HG02870 (cell line): ENCODE data around the gene GJD2.

ENCODE experiments used
- ATAC-seq: cut with Tn5 transposase; IDR thresholded peaks from one replicate; pipeline ENCODE4 v1.9.1; 2021; ENCODE audit warnings: mild to moderate bottlenecking, moderate library complexity; ENCODE audit not compliant: unreplicated experiment

The GJD2 gene

GRCh38 chr15:34773917-34774316 lies 19.1 kb upstream of the GJD2 start:
- ATAC-seq = no peak

- no peak for ATAC-seq
Observed at GRCh38 chr15:34773013-34773412, 18.2 kb upstream of the GJD2 start.

DNA sequence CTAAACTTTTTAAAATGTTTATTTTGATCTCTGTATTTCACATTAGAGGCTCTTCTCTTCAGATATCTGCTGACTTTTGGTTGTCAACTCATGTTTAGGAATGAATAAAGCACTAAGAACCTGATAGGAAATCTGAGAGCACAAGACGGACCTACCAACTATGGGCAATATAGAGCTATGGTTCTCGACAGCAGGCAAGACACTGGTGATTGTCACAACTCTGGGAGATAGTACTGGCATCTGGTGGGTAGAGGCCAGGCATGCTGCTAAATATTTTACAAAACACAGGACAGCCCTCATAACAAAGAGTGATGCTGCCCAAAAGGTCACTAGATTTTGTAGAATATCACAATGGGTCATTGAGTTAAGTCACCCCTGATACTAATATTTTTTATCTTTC lies 17.5 kb upstream of the GJD2 start:
- ATAC-seq = no peak

DNA sequence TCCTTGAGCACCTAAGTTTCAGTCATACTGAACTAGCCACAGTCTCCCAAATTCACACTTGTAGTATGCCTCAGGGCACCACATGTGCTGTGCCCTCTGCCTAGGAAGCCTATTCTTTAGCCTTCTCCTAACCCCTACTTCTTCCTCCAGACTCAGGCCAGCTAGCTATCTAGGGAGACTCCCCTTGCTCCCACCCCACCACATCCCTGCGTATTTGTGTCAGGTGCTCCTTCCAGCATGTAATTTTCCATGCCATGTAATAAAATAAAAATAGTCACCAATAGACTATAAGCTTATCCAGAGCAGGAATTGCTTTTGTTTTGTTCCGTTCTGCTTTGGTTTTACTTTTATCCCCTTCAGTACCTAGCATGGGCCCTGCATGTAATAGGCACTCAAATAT lies 14.9 kb upstream of the GJD2 start:
- no peak for ATAC-seq

GRCh38 chr15:34768530-34768929 lies 13.7 kb upstream of the GJD2 start:
- ATAC-seq = no peak

GRCh38 chr15:34765741-34766140 lies 10.9 kb upstream of the GJD2 start:
- ATAC-seq = no peak

GRCh38 chr15:34760909-34761308 lies 6.1 kb upstream of the GJD2 start:
- no peak for ATAC-seq

DNA sequence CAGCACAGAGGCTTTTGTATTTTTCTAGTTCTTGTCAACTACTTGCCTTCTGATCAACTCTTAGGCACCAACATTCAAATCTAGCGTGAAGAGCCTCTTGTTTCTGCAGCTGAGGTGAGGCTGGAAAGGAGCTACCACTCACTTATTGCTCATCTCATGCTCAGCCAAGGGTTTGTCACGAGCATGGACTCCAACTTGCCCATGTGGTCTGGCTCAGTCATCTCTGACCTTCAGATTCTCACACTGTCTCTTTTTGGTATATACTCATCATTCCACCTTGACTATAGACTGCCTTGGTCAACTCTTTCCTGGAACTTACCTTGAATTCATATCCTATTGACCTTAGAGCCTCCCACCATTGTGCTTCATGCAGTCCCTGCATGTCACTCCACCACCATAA lies 5.2 kb upstream of the GJD2 start:
- ATAC-seq = no peak

- ATAC-seq = no peak
Observed at GRCh38 chr15:34759347-34759746, 4.5 kb upstream of the GJD2 start.

GRCh38 chr15:34757262-34757661 lies 2.5 kb upstream of the GJD2 start:
- ATAC-seq = no peak

- no peak for ATAC-seq
Observed at GRCh38 chr15:34755419-34755773, 598 bp upstream of the GJD2 start.

- no peak for ATAC-seq
Observed at GRCh38 chr15:34754171-34754601, 612 bp downstream of the GJD2 start.

GRCh38 chr15:34753236-34753894 lies 1.4 kb downstream of the GJD2 start:
- no peak for ATAC-seq

DNA sequence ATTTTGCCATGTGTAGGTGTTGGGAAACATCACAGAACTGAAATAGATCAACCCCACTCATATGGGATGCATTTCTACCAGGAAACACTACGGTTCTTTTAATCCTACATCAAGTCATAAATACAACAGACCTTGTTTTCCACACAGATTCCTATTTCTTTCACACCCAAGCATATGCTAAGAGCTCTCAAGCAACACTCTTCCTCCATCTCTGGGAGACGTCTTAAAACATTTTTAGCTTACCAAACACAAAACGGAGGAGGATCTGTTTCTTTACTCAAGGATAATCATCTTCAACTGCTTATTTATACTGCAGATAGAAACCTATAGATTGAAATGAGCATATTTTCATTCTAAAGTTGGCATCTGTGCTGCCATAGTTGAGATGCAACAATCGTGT lies 5.1 kb downstream of the GJD2 start:
- ATAC-seq = no peak

GRCh38 chr15:34739346-34739745 lies 15.5 kb downstream of the GJD2 start:
- ATAC-seq = no peak

- ATAC-seq = no peak
Observed at GRCh38 chr15:34738002-34738401, 16.8 kb downstream of the GJD2 start.

DNA sequence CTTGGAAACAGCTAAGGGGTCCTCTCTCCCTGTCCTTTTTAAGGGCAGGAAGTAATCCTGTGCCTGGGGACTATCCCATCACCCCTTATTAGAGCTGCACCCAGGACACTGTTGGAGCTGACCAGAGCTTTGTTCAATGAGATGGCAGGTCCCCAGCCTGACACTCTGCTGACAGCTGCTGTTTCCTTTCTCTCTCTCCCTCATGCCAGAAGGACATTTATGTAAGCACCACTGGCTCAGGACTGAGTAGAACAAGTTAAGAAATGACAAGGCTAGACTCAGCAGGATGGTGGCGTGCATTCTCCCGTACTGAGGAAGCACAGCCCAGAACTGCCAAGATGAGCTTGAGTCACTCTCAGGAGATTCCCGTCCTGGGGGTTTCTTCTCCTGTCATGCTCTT lies 17.3 kb downstream of the GJD2 start:
- ATAC-seq = no peak

GRCh38 chr15:34734303-34734702 lies 20.5 kb downstream of the GJD2 start:
- ATAC-seq = no peak

DNA sequence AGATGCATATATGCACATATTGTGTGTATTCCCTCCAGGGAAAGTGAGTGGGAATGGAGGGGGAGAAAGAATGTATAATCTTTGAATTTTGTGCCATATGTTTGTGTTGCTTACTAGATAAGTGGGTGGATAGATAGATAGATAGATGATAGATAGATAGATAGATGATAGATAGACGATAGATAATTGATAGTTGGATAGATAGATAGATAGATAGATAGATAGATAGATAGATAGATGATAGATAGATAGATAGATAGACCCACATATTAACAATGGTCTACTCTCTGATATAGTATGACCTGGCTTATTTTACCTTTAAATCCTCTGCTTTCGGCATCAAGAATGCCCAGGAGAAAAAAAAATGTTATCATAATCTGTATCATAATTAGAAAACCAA lies 21.2 kb downstream of the GJD2 start:
- no peak for ATAC-seq

DNA sequence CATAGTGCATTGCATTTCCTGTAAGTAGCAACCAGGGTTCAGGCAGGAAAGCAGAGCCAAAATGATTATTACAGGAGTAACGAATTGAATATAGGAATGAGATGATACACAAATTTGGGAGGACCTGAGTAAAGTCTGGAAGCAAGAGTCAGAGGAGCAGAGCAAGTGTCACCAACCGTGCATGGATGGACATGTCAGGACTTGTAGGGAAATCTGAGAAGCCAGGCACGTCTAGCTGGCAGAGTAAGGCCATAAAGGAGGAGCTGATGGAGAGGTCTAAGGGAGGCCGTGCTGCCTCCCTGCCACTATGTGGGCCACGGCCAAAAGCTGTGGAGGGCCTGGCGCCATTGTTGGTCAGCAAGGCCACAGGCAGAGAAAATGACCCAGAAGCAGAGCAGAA lies 22.4 kb downstream of the GJD2 start:
- ATAC-seq = no peak

DNA sequence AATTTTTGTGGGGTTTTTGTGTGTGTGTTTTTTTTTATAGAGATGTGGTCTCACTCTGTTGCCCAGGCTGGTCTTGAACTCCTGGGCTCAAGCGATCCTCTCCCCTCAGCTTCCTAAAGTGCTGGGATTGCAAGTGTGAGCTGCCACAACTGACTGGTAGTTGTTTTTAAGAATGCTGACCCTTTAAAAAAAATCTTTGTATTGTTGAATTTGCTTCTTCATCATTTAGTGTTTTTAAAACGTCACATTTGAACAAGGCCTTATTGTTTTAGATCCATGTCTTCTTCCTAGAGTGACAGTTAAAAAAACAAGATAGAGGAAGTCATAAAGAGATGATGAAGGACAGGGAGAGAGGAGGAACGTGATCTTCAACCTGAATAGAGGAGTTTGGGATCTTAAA lies 24.1 kb downstream of the GJD2 start:
- no peak for ATAC-seq

- ATAC-seq = no peak
Observed at GRCh38 chr15:34729886-34730285, 24.9 kb downstream of the GJD2 start.

- ATAC-seq = no peak
Observed at GRCh38 chr15:34729056-34729455, 25.7 kb downstream of the GJD2 start.
